ENCODE measurements around the gene TNPO1. TPM values are rescaled to one million over a fixed set of nuclear protein-coding genes. Genes with fewer than 3 reads are reported as not detected.

Gene TNPO1
- total and polyA plus RNA-seq, 9 of the 15 experiments (the other 6 are each of a cell fraction or from before 2014, with no cell fraction given): 20.8 to 176 (median 97.9) TPM

DNA sequence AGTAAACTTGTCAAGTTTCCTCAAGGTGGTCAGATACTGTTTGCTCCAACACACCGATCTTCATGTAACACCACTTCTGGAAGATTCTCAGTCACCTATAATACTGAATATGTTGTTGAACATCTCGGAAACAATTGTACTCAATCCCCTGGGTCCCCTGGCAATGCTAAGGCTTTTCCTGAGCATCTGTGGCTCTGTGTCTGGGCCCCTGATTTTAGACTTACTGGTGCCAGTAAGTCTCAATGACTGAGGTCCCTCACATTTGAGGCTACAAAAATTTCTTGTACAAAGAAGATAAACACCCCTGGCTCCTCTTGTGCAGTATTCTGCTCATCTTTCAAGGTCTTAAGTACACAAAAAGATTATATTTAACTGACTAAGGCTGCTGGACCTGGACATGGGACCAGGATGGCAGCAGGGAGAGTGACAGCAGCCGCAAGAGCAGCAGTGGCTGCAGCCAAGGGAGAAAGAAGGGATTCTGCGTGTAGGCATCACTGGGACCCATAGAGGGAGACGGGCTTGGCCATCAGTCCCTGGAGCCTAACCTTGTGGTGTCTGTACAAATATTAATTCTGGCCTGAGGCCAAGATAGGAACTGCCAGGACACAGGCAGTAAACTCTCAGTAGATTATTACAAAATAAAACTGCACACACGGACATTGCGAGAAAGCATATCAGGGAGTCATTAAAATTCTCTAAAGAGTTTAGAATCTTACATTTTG, 49.0 kb upstream of the TNPO1 start:
- Histone ChIP-seq H3K9ac (ENCODE audit: insufficient read depth in 1 of 2, low read depth in 2 of 2, low read length in 2 of 2) (no peak overlapping the region), H3K36me3 (ENCODE audit: control insufficient read depth, insufficient read depth, low read length) (no peaks in the 10 kb centered on the region), H3K4me3 (no peak overlapping the region), H3K79me2 (ENCODE audit: control insufficient read depth, insufficient read depth, low read length) (no peaks in the 10 kb centered on the region), H3K9me3 (replicated peaks; ENCODE audit: control insufficient read depth, insufficient read depth, low read depth, low read length) (no peaks in the 10 kb centered on the region), H3K4me1 (replicated peaks in 1 of 2; ENCODE audit: control insufficient read depth in 2 of 2, insufficient read depth in 2 of 2, low read length in 2 of 2) (no peaks in the 10 kb centered on the region), H2AFZ (ENCODE audit: low read depth, low read length) (no peak overlapping the region), H3K9me1 (ENCODE audit: control insufficient read depth, insufficient read depth, low read length) (no peaks in the 10 kb centered on the region), H3K27me3 (ENCODE audit: control insufficient read depth in 2 of 2, insufficient read depth in 2 of 2, low read length in 2 of 2) (peaks cover 0 to 4% of the 10 kb centered on the region in 2 experiments; a peak in 2 of 5 replicates), H3K27ac (ENCODE audit: extremely low read depth, low read depth, low read length) (no peak overlapping the region), H4K20me1 (replicated peaks; ENCODE audit: control insufficient read depth, insufficient read depth, low read length) (no peaks in the 10 kb centered on the region), H3K4me2 (ENCODE audit: insufficient read depth, low read length) (no peak overlapping the region)
- CTCF ChIA-PET (ENCODE audit: low intra/inter-chr PET ratio): no interaction called here
- no TSS peak for BruUV-seq (replicated peaks)
- POLR2A ChIA-PET: interaction anchor here (1.0 kb wide), 1 partner anchor 182 kb away, joined by 3 read pairs; no protein-coding TSS in a partner anchor
- TF ChIP-seq JUNB (CRISPR knock-in tag; conservative IDR thresholded peaks at IDR 0.05) (no peak), ERF (CRISPR knock-in tag; IDR thresholded peaks at IDR 0.05) (no peak), NFIC (IDR thresholded peaks at IDR 0.05) (peak; percentile 82)
- TF ChIP-seq, protein P1, sequence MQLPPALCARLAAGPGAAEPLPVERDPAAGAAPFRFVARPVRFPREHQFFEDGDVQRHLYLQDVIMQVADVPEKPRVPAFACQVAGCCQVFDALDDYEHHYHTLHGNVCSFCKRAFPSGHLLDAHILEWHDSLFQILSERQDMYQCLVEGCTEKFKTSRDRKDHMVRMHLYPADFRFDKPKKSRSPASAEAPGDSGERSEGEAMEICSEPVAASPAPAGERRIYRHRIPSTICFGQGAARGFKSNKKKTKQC (CRISPR knock-in tag; IDR thresholded peaks at IDR 0.05): no peak
- FAIRE-seq: no peak
- intact Hi-C loops (cut with micrococcal nuclease) (no loop called here), in situ Hi-C loops (cut with MboI) (no loop called here)
- peak; percentile 60 for ATAC-seq
- WGBS (ENCODE audit: insufficient coverage, low coverage, missing lambda C conversion rate): 2% methylated on average over 7 of the region's 7 CpGs
- peak in 2 of 4 experiments; percentile 6 to 7 for DNase-seq (ENCODE audit: extremely low read depth in 1 of 4, low spot score in 3 of 4)

GRCh38 chr5:72770266-72770665, 46.2 kb upstream of the TNPO1 start:
- Histone ChIP-seq H3K4me2 (ENCODE audit: insufficient read depth, low read length) (no peak overlapping the region), H3K36me3 (ENCODE audit: control insufficient read depth, insufficient read depth, low read length) (no peaks in the 10 kb centered on the region), H3K9me3 (replicated peaks; ENCODE audit: control insufficient read depth, insufficient read depth, low read depth, low read length) (no peaks in the 10 kb centered on the region), H2AFZ (ENCODE audit: low read depth, low read length) (no peak overlapping the region), H3K27me3 (ENCODE audit: control insufficient read depth in 2 of 2, insufficient read depth in 2 of 2, low read length in 2 of 2) (peaks cover 0 to 4% of the 10 kb centered on the region in 2 experiments; a peak in 2 of 5 replicates), H3K4me3 (no peak overlapping the region), H4K20me1 (replicated peaks; ENCODE audit: control insufficient read depth, insufficient read depth, low read length) (no peaks in the 10 kb centered on the region), H3K27ac (ENCODE audit: extremely low read depth, low read depth, low read length) (no peak overlapping the region), H3K9me1 (ENCODE audit: control insufficient read depth, insufficient read depth, low read length) (no peaks in the 10 kb centered on the region), H3K79me2 (ENCODE audit: control insufficient read depth, insufficient read depth, low read length) (no peaks in the 10 kb centered on the region), H3K4me1 (replicated peaks in 1 of 2; ENCODE audit: control insufficient read depth in 2 of 2, insufficient read depth in 2 of 2, low read length in 2 of 2) (no peaks in the 10 kb centered on the region), H3K9ac (ENCODE audit: insufficient read depth in 1 of 2, low read depth in 2 of 2, low read length in 2 of 2) (no peak overlapping the region)
- in situ Hi-C loops (cut with MboI) (no loop called here), intact Hi-C loops (cut with micrococcal nuclease) (no loop called here)
- BruUV-seq (replicated peaks): no TSS peak
- TF ChIP-seq NFATC3 (IDR thresholded peaks at IDR 0.05): no peak
- TF ChIP-seq, protein P2, sequence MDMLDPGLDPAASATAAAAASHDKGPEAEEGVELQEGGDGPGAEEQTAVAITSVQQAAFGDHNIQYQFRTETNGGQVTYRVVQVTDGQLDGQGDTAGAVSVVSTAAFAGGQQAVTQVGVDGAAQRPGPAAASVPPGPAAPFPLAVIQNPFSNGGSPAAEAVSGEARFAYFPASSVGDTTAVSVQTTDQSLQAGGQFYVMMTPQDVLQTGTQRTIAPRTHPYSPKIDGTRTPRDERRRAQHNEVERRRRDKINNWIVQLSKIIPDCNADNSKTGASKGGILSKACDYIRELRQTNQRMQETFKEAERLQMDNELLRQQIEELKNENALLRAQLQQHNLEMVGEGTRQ (CRISPR knock-in tag; IDR thresholded peaks at IDR 0.05): no peak
- ChIA-PET CTCF (ENCODE audit: low intra/inter-chr PET ratio) (no interaction called here), POLR2A (interaction anchor here (0.6 kb wide), 2 partner anchors 63 to 1054 kb away, joined by 3 read pairs; no protein-coding TSS in a partner anchor)
- ATAC-seq (no peak), FAIRE-seq (no peak), DNase-seq (ENCODE audit: extremely low read depth in 1 of 4, low spot score in 3 of 4) (no peak)
- WGBS (ENCODE audit: insufficient coverage, low coverage, missing lambda C conversion rate): 2% methylated on average over 4 of the region's 4 CpGs
